T-cell (primary cell): ENCODE measurements around the gene GAPDHS. TPM values are rescaled to one million over a fixed set of nuclear protein-coding genes. Genes with fewer than 3 reads are reported as not detected.
A peak's percentile ranks its signal among the peaks of the same experiment; 100 is the strongest.

ENCODE experiments used
- ATAC-seq, 4 experiments: fragments of 200-7000 bp in 3 of 4; fragments of 150-1000 bp in 1 of 4; cut with Tn5 transposase; replicated peaks in 1 of 4; 1 replicate in 3 of 4; 2 replicates in 1 of 4; pipeline ENCODE4 v1.10.0; 2021; ENCODE audit warnings: moderate library complexity in 3 of 4, mild to moderate bottlenecking in 2 of 4, moderate number of reproducible peaks in 1 of 4
- CTCF ChIA-PET, 2 donors: fragments of 300-600 bp; sonication (Branson Sonifier 250); formaldehyde crosslinking; loops; one replicate each; lab custom pipeline; 2022; ENCODE audit warnings: antibody characterized with exemption in 2 of 2; lab: Charles Lee
- POLR2A ChIA-PET, 2 donors: fragments of 300-600 bp; sonication (Branson Sonifier 250); formaldehyde crosslinking; loops; one replicate each; lab custom pipeline; 2022; ENCODE audit warnings: antibody characterized with exemption in 2 of 2; lab: Charles Lee
- DNase-seq, 35 experiments: peaks; one replicate each; pipeline versions ENCODE4 v3.0.0 to v3.0.0-alpha.2; 2013 to 2023
- H3K27ac ChIP-seq: one replicate; pipeline ENCODE4 v1.5.1; 2013; ENCODE audit warnings: low read length
- H3K27me3 ChIP-seq, 2 experiments: replicated peaks in 1 of 2; 1 replicate in 1 of 2; 2 replicates in 1 of 2; pipeline versions ENCODE4 v1.6.1 to v1.7.0; 2013; ENCODE audit warnings: low read length in 1 of 2, mixed read lengths in 1 of 2; ENCODE audit not compliant: control insufficient read depth in 2 of 2, insufficient read depth in 2 of 2; ENCODE audit errors: extremely low read depth in 1 of 2
- H3K36me3 ChIP-seq, 2 donors: 1 replicate in 1 of 2; 2 replicates in 1 of 2; pipeline versions ENCODE4 v1.6.1 to v1.7.0; 2013; ENCODE audit warnings: low read length in 1 of 2; ENCODE audit not compliant: control insufficient read depth in 2 of 2, insufficient read depth in 1 of 2; ENCODE audit errors: extremely low read depth in 1 of 2
- H3K4me1 ChIP-seq, 2 experiments: 1 replicate in 1 of 2; 2 replicates in 1 of 2; pipeline versions ENCODE4 v1.6.1 to v1.7.0; 2013; ENCODE audit warnings: low read length in 2 of 2, mixed read lengths in 1 of 2; ENCODE audit not compliant: insufficient read depth in 2 of 2, control insufficient read depth in 1 of 2; ENCODE audit errors: extremely low read depth in 1 of 2
- H3K4me3 ChIP-seq, 2 donors: 1 replicate in 1 of 2; 2 replicates in 1 of 2; pipeline versions ENCODE4 v1.5.1 to v1.7.0; 2013; ENCODE audit warnings: mild to moderate bottlenecking in 2 of 2, low read length in 1 of 2, moderate library complexity in 1 of 2; ENCODE audit not compliant: control insufficient read depth in 1 of 2; ENCODE audit errors: extremely low read depth in 1 of 2
- H3K9me3 ChIP-seq: 2 replicates; pipeline ENCODE4 v1.7.0; 2013
- H3K27ac Mint-ChIP-seq, 2 donors: one replicate each; pipeline ENCODE4 v1.8.0; 2020 to 2021; ENCODE audit warnings: mild to moderate bottlenecking in 2 of 2, mixed read lengths in 2 of 2
- H3K27me3 Mint-ChIP-seq, 2 donors: one replicate each; pipeline ENCODE4 v1.8.0; 2021 to 2022; ENCODE audit warnings: mixed read lengths in 2 of 2
- H3K36me3 Mint-ChIP-seq: one replicate; pipeline ENCODE4 v1.8.0; 2021; ENCODE audit warnings: mixed read lengths
- H3K4me1 Mint-ChIP-seq, 3 donors: one replicate each; pipeline ENCODE4 v1.8.0; 2020 to 2022; ENCODE audit warnings: mixed read lengths in 3 of 3, mild to moderate bottlenecking in 1 of 3
- H3K4me3 Mint-ChIP-seq, 3 donors: one replicate each; pipeline ENCODE4 v1.8.0; 2020 to 2022; ENCODE audit warnings: mild to moderate bottlenecking in 3 of 3, mixed read lengths in 3 of 3, moderate library complexity in 3 of 3
- H3K9me3 Mint-ChIP-seq, 3 donors: one replicate each; pipeline ENCODE4 v1.8.0; 2020 to 2022; ENCODE audit warnings: mixed read lengths in 3 of 3
- WGBS: methylation state at CpG from one replicate; pipeline ENCODE4 v1.1.5; 2013; ENCODE audit warnings: missing lambda C conversion rate; ENCODE audit not compliant: insufficient coverage; 5-methylcytosine and 5-hydroxymethylcytosine counted together
- total RNA-seq, 35 experiments: library from RNA in 6 of 35; stranded (reverse) in 6 of 35; fragments of 120-200 nt in 1 of 35; gene quantifications; one replicate each; pipeline versions ENCODE4 v1.2.1 to v1.2.4 and lab custom pipeline; 2013 to 2026

GAPDHS gene
- total RNA-seq, 5 donors from 2014 or later (not counting 1 experiment from before 2014, with no cell fraction given) = not detected

GRCh38 chr19:35521124-35521743 lies 12.0 kb upstream of the GAPDHS start:
- H3K4me1 ChIP-seq = no peaks in the 10 kb centered on the region
- Mint-ChIP-seq H3K4me1 (no peaks in the 10 kb centered on the region), H3K9me3 (no peaks in the 10 kb centered on the region), H3K27ac (no peak overlapping the region), H3K4me3 (no peak overlapping the region), H3K27me3 (peaks cover 0 to 18% of the 10 kb centered on the region in 2 donors), H3K36me3 (no peaks in the 10 kb centered on the region)
- WGBS = 85% methylated on average over 7 of the region's 16 CpGs
- CTCF ChIA-PET = no interaction called here
- H3K4me3 ChIP-seq = no peak overlapping the region
- no peaks in the 10 kb centered on the region for H3K9me3 ChIP-seq
- no peak for DNase-seq
- peaks cover 0 to 23% of the 10 kb centered on the region in 2 experiments for H3K27me3 ChIP-seq
- no peaks in the 10 kb centered on the region for H3K36me3 ChIP-seq
- POLR2A ChIA-PET = no interaction called here
- no peak overlapping the region for H3K27ac ChIP-seq
- no peak for ATAC-seq

- no peak for ATAC-seq
- Mint-ChIP-seq H3K27ac (no peak overlapping the region), H3K27me3 (peaks cover 5 to 29% of the 10 kb centered on the region in 2 donors), H3K4me1 (no peaks in the 10 kb centered on the region), H3K36me3 (no peaks in the 10 kb centered on the region), H3K4me3 (no peak overlapping the region), H3K9me3 (no peaks in the 10 kb centered on the region)
- Histone ChIP-seq H3K9me3 (no peaks in the 10 kb centered on the region), H3K27ac (no peak overlapping the region), H3K4me3 (no peak overlapping the region), H3K4me1 (no peaks in the 10 kb centered on the region), H3K36me3 (no peaks in the 10 kb centered on the region), H3K27me3 (peaks cover 0 to 37% of the 10 kb centered on the region in 2 experiments)
- DNase-seq = no peak
- WGBS = 81% methylated on average over 7 of the region's 12 CpGs
- ChIA-PET POLR2A (no interaction called here), CTCF (no interaction called here)
Measured at GRCh38 chr19:35522745-35523327, 10.4 kb upstream of the GAPDHS start.

GRCh38 chr19:35524181-35524837 lies 8.9 kb upstream of the GAPDHS start:
- Histone ChIP-seq H3K36me3 (no peaks in the 10 kb centered on the region), H3K4me1 (no peaks in the 10 kb centered on the region), H3K4me3 (no peak overlapping the region), H3K27ac (no peak overlapping the region), H3K27me3 (peaks cover 0 to 50% of the 10 kb centered on the region in 2 experiments), H3K9me3 (no peaks in the 10 kb centered on the region)
- Mint-ChIP-seq H3K4me1 (no peaks in the 10 kb centered on the region), H3K9me3 (no peaks in the 10 kb centered on the region), H3K4me3 (no peak overlapping the region), H3K27me3 (peaks cover 19 to 43% of the 10 kb centered on the region in 2 donors), H3K27ac (no peak overlapping the region), H3K36me3 (no peaks in the 10 kb centered on the region)
- POLR2A ChIA-PET = no interaction called here
- CTCF ChIA-PET = no interaction called here
- ATAC-seq = no peak
- no peak for DNase-seq
- WGBS = 74% methylated on average over 7 of the region's 11 CpGs

- CTCF ChIA-PET = no interaction called here
- no peaks in the 10 kb centered on the region for H3K36me3 Mint-ChIP-seq
Measured at GRCh38 chr19:35525873-35526272, 7.4 kb upstream of the GAPDHS start.

GRCh38 chr19:35528218-35529038 lies 4.8 kb upstream of the GAPDHS start, which contains the start of gene SBSN:
Gene SBSN (minus strand): TSS chr19:35528311. CDS start chr19:35528281, 30 bp downstream.
- ChIA-PET POLR2A (no interaction called here), CTCF (interaction anchor here in 1 of 2 donors (0.6 kb wide), 1 partner anchor 77 kb away, joined by 3 read pairs; no protein-coding TSS in a partner anchor)
- H3K4me3 ChIP-seq = no peak within 1 kb of the TSS
- no peak within 1 kb of the TSS for H3K27ac ChIP-seq
- H3K9me3 Mint-ChIP-seq = no peaks in the 10 kb centered on the region
- WGBS = 90% methylated on average over 3 of the region's 11 CpGs
- no peak within 1 kb of the TSS for H3K4me3 Mint-ChIP-seq
- no peaks in the 10 kb centered on the region for H3K36me3 ChIP-seq
- ATAC-seq (no peak), DNase-seq (no peak)
- H3K36me3 Mint-ChIP-seq = no peaks in the 10 kb centered on the region
- H3K27me3 ChIP-seq = peaks cover 0 to 76% of the 10 kb centered on the region in 2 experiments
- H3K9me3 ChIP-seq = no peaks in the 10 kb centered on the region
- H3K4me1 Mint-ChIP-seq = peaks cover 5 to 7% (median 7%) of the 10 kb centered on the region in 3 donors
- H3K4me1 ChIP-seq = peaks cover 0 to 4% of the 10 kb centered on the region in 2 experiments
- H3K27ac Mint-ChIP-seq = peak within 1 kb of the TSS in 1 of 2 donors; percentile 46
- H3K27me3 Mint-ChIP-seq = peaks cover 28 to 56% of the 10 kb centered on the region in 2 donors

More at GRCh38 chr19:35525873-35526272, 7.4 kb upstream of the GAPDHS start:
- POLR2A ChIA-PET = no interaction called here
- DNase-seq = no peak
- H3K4me3 Mint-ChIP-seq = no peak overlapping the region
- 48% methylated on average over 3 of the region's 4 CpGs for WGBS
- H3K27ac Mint-ChIP-seq = no peak overlapping the region
- no peaks in the 10 kb centered on the region for H3K9me3 Mint-ChIP-seq
- peaks cover 0 to 60% of the 10 kb centered on the region in 2 experiments for H3K27me3 ChIP-seq
- no peaks in the 10 kb centered on the region for H3K36me3 ChIP-seq
- H3K27ac ChIP-seq = no peak overlapping the region
- no peak for ATAC-seq
- no peaks in the 10 kb centered on the region for H3K9me3 ChIP-seq
- no peak overlapping the region for H3K4me3 ChIP-seq
- peaks cover 19 to 44% of the 10 kb centered on the region in 2 donors for H3K27me3 Mint-ChIP-seq
- H3K4me1 Mint-ChIP-seq = no peaks in the 10 kb centered on the region
- H3K4me1 ChIP-seq = no peaks in the 10 kb centered on the region
